HG03565 (cell line): ENCODE results near the gene NUP210.
"Not testable (repeated sequence)": the region's sequence is repeated elsewhere in the genome, so short reads cannot be mapped to it uniquely, and the experiment has no call there.

Experiments
- ATAC-seq: cut with Tn5 transposase; IDR thresholded peaks from one replicate; pipeline ENCODE4 v1.9.1; 2021; ENCODE audit warnings: mild to moderate bottlenecking, moderate library complexity; ENCODE audit not compliant: unreplicated experiment

NUP210 gene

DNA sequence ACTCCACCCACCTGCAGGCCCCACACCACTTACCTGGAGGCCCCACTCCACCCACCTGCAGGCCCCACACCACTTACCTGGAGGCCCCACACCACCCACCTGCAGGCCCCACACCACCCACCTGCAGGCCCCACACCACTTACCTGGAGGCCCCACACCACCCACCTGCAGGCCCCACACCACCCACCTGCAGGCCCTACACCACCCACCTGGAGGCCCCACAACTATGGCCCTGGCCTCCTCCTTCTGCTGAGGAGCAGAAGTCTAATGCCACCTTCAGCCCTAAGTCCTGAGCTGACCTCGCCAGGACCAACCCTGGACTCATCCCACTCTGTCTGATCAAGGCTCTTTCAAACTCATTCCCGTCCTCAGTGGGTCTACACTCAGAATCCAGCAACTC is 42.4 kb downstream of the NUP210 start:
- not testable (repeated sequence) for ATAC-seq

DNA sequence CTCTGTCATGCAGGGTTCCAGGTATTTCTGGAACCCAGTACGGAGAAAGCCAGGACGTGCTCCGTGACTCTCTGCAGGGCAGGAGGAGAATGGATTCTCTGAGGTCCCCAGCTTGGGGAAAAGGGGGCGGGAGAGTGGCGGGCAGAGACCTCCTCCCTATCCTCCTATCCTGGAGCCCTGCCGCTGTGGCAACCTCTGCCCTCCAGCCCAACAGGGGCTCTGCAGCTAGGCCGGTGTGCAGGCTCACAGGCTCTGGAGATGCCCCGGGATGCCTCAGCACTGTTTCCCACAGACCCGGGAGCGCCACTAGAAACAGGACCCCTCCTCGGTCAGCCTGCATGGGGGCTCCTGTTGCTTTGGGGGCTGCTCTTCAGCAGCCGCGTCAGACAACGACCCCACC is 43.1 kb downstream of the NUP210 start:
- ATAC-seq = no peak

DNA sequence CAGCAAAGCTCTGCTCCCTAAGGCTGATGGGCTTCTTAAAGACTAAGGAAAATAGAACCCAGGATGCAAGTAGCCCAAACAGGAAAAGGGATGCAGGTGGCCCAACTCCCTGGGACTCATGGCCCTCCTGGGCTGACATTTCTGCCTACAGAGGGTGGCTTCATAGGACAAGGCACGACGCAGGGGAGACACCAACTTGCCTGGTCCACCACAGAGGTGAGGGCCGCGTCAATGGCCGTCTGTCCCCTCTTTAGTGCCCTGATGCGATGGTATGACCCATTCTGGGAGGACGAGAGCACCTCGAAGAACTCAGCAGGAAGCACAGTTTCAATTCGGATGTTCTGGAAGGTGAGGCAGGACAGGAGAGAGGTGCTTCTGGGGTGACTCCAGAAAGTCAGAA is 44.0 kb downstream of the NUP210 start:
- no peak for ATAC-seq

GRCh38 chr3:13375464-13375863 is 44.7 kb downstream of the NUP210 start:
- no peak for ATAC-seq

DNA sequence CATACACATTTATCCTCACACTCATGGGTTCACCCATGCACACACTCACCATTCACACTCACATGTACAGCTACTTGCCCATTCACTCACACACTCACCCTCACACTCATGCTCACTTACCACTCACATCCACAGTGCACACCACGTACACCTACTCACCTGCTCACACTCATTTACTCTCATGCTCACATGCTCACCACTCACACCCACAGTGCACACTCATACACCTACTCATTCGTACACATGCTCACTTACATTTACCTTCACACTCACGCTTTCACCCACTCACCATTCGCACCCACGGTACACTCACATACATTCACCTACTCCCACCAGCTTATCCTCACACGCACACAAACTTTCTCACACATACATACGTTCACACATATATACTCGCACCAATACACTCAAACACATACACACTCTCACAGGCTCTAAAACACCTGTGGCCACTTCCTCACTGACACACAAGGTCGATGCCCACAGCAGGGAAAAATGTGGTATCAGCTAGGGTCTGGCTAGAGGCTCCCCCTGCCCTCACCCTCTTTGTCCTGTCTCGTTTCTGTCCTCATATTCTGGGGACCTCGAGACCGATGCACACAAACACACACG is 46.0 kb downstream of the NUP210 start:
- ATAC-seq = no peak

DNA sequence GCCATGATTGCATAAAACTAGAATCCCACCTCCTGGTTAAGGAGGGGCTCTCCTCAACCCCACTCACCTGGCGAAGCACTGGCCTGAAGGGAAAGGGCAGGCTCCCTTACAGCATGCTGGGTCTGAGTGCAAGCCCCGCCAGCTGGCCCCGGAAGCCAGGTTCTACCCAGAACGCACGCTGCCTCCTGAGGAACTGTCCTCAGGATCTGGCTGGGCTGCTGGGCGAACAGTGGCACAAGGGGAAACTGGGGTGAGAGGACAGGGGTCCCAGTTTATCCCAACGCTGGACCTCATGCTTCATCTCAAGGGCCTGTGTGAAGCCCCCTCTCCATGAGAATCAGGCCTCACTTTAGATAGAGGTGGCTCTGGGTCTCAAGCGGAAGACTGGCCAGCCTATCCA is 47.5 kb downstream of the NUP210 start:
- ATAC-seq = no peak

DNA sequence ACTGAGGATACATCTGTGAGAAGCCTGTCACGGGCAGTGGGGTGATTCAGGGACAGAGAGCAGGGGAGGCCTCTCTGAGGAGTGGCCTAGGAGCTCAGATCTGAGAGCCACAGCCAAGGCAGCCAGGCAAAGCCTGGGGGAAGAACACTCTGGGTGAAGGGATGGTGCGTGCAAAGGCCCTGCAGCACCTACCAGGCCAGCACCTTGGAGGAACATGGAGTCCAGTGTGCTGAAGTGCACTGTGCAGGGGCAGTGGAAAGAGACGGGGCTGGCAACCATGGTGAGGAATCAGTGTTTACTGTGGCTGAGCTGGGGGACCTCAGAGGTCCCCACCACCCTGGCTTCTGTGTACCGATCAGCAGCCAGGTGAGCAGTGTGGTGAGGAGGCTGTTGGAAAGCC is 48.0 kb downstream of the NUP210 start:
- ATAC-seq = no peak

DNA sequence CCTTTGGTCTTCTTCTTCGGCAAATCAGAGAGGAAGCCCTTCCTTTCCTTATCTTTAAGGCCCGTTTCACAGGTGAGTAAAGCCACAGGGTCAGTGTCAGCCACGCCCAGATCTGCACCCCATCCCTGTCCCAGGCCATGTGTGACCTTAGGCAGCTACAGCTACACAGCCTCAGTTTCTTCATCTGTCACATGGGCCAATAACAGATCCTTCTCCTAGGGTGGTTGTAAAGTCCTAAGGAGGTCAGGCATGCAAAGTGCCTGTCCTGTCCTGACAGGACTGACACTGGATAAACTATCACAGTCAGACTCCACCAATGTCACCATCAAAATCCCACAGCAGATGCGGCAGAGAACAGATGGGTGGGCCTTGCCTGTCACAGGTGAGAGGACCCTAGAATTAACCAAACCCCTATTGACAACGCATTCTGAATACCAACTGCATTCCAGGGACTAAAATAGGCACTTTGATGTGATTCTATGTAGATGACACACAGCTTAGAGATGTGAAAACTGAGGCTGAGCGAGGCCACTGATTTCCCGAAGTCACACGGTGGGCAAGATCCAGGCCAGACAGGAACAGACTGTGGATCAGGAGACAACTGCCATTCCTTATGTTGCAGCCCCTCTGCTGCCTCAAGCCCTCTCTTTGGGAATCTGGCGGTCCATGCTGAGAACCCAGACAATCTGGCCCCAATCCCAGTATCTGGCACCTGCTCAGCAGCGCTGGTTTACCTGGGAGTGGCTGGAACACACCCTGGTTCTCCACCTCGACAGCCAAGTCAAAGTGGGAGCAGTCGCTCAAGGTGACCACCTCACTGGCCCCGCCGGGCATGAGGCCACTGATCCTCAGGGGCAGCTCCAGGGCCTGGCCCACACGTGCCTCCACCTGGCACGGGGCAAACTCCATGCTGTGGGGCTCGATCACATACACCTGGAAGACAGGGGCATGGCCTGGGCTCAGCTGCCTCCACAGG is 48.7 kb downstream of the NUP210 start:
- ATAC-seq = no peak

DNA sequence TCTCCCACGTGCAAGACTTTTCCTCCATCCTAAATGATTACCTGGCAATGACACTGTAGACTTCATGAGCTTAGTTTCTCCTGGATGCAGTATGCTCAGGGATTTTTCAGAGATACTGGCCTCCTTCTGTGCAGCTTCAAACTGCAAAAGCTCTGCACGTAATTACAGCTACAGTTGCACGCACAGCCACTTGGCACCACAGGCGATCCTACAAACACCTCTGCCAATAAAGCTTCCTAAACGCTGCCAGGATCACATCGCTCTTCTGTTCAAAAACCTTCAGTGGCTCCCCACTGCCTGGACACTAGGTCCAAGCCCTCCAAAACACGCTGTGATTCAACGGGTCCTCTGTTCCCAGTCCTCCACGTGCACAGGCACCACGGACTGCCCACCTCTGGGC is 49.5 kb downstream of the NUP210 start:
- ATAC-seq = no peak

DNA sequence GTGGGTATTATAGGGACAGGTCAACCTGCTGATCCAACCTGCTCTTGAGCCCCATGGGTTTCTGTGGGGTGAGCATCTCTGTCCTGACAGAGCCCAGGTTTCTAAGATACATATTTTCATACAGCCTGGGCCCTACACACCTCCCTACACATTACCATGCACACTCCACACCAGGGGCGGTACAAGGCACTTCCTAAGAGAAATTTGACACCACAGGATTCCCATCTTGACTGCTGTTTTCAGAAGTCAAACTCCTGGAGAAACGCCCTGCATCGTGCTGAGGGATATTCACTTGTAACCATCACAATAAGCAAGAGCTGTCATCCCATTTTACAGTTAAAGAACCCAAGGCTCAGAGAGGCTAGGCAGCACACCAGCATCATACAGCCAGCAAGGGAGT is 50.1 kb downstream of the NUP210 start:
- ATAC-seq = no peak

DNA sequence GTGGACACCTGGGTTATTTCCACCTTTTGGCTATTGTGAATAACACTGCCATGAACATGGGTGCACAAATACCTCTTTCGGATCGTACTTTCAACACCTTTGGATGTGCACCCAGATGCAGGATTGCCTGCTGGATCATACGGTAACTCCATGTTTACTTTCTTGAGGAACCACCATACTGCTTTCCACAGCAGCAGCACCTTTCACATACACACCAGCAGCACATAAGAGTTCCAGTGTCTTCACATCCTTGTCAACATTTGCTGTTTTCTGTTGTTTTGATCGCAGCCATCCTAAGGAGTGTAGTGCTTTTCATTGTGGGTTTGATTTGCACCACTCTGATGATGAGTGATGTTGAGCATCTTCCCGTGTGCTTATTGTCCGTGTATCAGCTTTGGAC is 51.3 kb downstream of the NUP210 start:
- ATAC-seq = no peak

- no peak for ATAC-seq
These were observed 52.4 kb downstream of the NUP210 start for GRCh38 chr3:13367728-13368127.

DNA sequence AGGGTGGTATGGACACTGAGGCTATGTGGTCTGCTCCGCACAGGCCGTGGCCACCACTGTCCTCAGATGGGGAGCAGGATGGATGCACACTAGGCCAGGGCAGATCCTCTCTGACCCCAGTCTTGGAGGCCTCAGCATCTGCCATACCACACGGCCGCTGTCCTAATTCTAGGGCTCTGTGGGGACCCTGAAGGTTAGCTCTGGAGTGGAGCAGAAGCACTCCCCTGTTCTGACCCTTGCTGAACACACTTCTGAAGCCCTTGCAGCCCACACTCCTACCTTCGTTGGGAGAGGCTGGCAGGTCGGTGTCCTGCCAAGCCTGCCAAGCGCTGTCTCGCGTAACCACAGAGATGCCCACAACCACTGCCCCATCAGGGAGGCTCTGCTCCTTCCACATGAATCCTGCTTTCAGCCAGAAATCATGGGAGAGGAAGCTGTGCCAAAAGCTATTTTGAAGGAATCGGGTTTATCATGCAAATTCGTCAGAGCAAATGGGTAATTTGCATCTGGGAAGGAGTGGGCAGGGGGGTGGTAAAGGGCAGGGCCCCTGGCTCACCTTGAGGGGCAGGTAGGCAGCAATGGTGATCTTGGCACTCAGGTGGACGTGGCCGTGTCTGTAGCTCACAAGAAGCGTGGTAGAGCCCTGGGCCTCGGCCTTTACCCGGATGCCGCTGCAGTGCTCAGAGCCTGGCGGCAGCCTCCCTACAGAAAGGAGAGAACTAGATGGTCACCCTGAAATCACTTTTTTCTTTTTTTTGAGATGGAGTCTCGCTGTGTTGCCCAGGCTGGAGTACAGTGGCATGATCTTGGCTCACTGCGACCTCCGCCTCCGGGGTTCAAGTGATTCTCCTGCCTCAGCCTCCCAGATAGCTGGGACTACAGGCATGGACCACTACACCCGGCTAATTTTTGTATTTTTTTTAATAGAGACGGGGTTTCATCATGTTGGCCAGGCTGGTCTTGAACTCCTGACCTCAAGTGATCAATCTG is 54.4 kb downstream of the NUP210 start:
- ATAC-seq = no peak

DNA sequence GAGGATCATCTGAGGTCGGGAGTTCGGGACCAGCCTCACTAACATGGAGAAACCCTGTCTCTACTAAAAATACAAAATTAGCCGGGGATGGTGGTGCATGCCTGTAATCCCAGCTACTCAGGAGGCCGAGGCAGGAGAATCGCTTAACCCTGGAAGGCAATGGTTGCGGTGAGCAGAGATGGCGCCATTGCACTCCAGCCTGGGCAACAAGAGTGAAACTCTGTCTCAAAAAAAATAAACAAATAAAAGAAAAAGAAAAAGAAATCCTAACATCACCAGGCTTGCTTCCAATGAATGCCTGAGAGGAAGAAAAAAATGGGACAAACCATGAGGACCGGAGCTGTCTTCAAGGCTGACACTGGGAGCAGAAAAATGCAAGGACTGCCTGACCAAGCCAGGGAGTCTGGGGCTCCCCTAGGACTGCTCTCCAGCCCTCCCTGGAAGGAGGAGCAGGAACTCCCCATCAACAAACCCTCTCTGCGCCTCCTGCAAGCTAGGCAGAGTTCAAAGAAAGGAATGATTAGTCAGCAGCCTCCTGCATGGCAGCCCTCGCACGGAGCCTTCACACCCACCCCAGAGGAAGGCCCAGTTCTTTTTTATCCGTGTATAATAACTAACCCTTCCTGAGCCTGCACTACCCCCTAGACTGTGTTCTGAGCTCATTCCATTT is 55.4 kb downstream of the NUP210 start:
- no peak for ATAC-seq

DNA sequence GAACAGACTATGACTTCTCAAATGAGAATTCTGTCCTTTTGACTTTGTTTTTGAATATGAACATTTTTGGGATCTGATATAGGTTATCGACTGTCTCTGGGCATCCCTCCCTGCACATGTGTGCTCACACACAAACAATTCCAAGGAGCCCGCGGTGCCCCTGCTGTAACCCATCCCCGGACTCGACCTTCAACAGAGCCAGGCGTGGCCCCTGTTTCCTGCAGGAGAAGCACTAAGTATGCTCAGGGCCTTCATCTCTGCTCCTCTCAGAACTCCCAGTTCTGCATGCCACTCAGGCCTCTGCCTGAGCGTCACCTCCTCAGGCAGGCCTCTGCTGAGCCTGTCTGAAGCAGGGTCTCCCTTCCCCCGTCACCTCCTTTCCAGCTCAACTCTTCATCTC is 57.6 kb downstream of the NUP210 start:
- no peak for ATAC-seq

- no peak for ATAC-seq
These were observed 60.2 kb downstream of the NUP210 start for GRCh38 chr3:13359916-13360315.

DNA sequence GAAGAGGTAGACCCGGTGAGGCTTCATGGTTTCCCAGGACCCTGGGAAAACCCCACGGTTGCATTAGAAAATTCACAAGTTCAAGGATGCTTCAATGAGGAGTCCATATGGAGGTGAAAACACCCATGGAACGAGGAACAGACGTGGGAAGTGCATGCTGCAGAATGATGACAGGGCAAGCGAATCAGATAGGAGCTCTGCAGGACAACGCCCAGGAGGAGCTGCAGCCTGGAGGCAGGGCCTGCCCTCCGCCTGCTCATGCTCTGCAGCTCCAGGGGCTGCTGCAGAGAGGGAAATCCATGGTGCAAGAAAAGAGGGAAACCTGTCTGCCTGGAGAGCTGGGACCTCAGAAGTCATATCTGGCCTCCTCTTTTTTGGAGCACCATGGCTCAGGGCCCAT is 61.5 kb downstream of the NUP210 start:
- no peak for ATAC-seq

DNA sequence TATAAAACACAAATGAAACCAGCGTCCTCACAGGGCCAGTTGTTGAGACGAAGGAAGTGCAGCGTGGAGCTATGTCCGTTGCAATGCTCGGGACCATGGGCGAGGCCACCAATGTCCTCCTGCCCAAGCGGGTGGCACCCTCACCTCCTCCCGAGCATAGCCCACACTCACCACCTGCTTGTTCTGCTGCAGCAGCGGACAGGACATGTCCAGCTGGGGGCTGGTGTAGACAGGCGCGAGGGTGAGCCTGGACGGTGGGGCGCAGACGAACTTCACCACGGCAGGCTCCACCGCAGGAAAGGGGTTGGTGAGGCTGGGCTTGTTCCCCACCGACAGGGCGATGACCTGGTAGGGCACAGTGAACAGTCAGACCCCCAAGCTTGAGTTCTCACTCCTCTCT is 62.1 kb downstream of the NUP210 start:
- no peak for ATAC-seq

GRCh38 chr3:13357074-13357473 is 63.0 kb downstream of the NUP210 start:
- ATAC-seq = no peak

- no peak for ATAC-seq
These were observed 66.1 kb downstream of the NUP210 start for GRCh38 chr3:13353936-13354542.
